Uterus (tissue), 4 donors: ENCODE measurements around the gene LPGAT1. TPM values are rescaled to one million over a fixed set of nuclear protein-coding genes. Genes with fewer than 3 reads are reported as not detected.

Experiments used
- DNase-seq, 2 donors: peaks; one replicate each; pipeline ENCODE4 v3.0.0-alpha.2; 2019 to 2020
- H3K27ac ChIP-seq, 2 donors: fragments of 200-600 bp; sonication (generic); 1 replicate in 1 of 2; 2 replicates in 1 of 2; pipeline ENCODE4 v1.5.1; 2016 to 2018
- H3K27me3 ChIP-seq, 2 donors: fragments of 200-600 bp; sonication (generic); one replicate each; pipeline ENCODE4 v1.5.1; 2018 to 2019; ENCODE audit warnings: control low read depth in 1 of 2
- H3K36me3 ChIP-seq, 2 donors: fragments of 200-600 bp; sonication (generic); one replicate each; pipeline ENCODE4 v1.5.1; 2019; ENCODE audit warnings: control low read depth in 1 of 2
- H3K4me1 ChIP-seq, 2 donors: fragments of 200-600 bp; sonication (generic); one replicate each; pipeline ENCODE4 v1.5.1; 2018 to 2019; ENCODE audit warnings: control low read depth in 1 of 2
- H3K4me3 ChIP-seq, 2 donors: fragments of 200-600 bp; sonication (generic); 1 replicate in 1 of 2; 2 replicates in 1 of 2; pipeline ENCODE4 v1.5.1; 2018 to 2019; ENCODE audit warnings: mild to moderate bottlenecking in 1 of 2
- H3K9me3 ChIP-seq, 2 donors: fragments of 200-600 bp; sonication (generic); one replicate each; pipeline ENCODE4 v1.5.1; 2019; ENCODE audit warnings: control low read depth in 1 of 2
- CTCF ChIP-seq, 4 experiments: fragments of 200-600 bp in 2 of 4; fragments of 450-650 bp in 2 of 4; sonication (generic) in 2 of 4; IDR thresholded peaks; one replicate each; pipeline ENCODE4 v1.5.1; 2016 to 2019; ENCODE audit warnings: antibody characterized with exemption in 4 of 4, mild to moderate bottlenecking in 2 of 4, moderate library complexity in 1 of 4
- POLR2A ChIP-seq, 2 donors: fragments of 450-650 bp; IDR thresholded peaks; one replicate each; pipeline ENCODE4 v1.6.1; 2016; ENCODE audit warnings: antibody characterized with exemption in 2 of 2, mild to moderate bottlenecking in 1 of 2, moderate library complexity in 1 of 2
- intact Hi-C: fragments of 100-400 bp; cut with DNase I; formaldehyde crosslinking; loops from one replicate; pipeline ENCODE4 v1.15.1; 2023; ENCODE audit warnings: low total_unique reads
- total RNA-seq, 4 donors: library from RNA; depleted of rRNA in 3 of 4; stranded (reverse); fragments of >200 nt in 3 of 4; gene quantifications; one replicate each; pipeline versions ENCODE4 v1.1.0 to v1.2.4, GENCODE V29; 2014 to 2023
- donor health status: DM: yes; HTN: yes; CAD: no.

The LPGAT1 gene
- total RNA-seq, 4 donors from 2014 or later, result 12.9 to 50.3 (median 36.6) TPM

GRCh38 chr1:211775170-211775569 is 55.4 kb downstream of the LPGAT1 start:
- no peak for DNase-seq
- Histone ChIP-seq H3K27ac (no peak overlapping the region), H3K36me3 (no peaks in the 10 kb centered on the region), H3K4me3 (no peak overlapping the region), H3K4me1 (no peaks in the 10 kb centered on the region), H3K27me3 (no peaks in the 10 kb centered on the region), H3K9me3 (no peaks in the 10 kb centered on the region)
- TF ChIP-seq POLR2A (IDR thresholded peaks at IDR 0.05), result no peak
- no peak for TF ChIP-seq CTCF (IDR thresholded peaks at IDR 0.05)
- intact Hi-C loops, result no loop called here

GRCh38 chr1:211764701-211765100 is 65.9 kb downstream of the LPGAT1 start:
- DNase-seq, result no peak
- no peak for TF ChIP-seq CTCF (IDR thresholded peaks at IDR 0.05)
- no peak for TF ChIP-seq POLR2A (IDR thresholded peaks at IDR 0.05)
- Histone ChIP-seq H3K27ac (no peak overlapping the region), H3K4me3 (no peak overlapping the region), H3K4me1 (no peaks in the 10 kb centered on the region), H3K27me3 (no peaks in the 10 kb centered on the region), H3K9me3 (no peaks in the 10 kb centered on the region), H3K36me3 (no peaks in the 10 kb centered on the region)
- intact Hi-C loops, result no loop called here

- no peaks in the 10 kb centered on the region for H3K9me3 ChIP-seq
These were observed 68.4 kb downstream of the LPGAT1 start for GRCh38 chr1:211762206-211762605.

GRCh38 chr1:211761400-211761799 is 69.2 kb downstream of the LPGAT1 start:
- no peaks in the 10 kb centered on the region for H3K4me1 ChIP-seq
- no peak for DNase-seq
- no peaks in the 10 kb centered on the region for H3K27me3 ChIP-seq
- H3K36me3 ChIP-seq, result no peaks in the 10 kb centered on the region
- TF ChIP-seq POLR2A (IDR thresholded peaks at IDR 0.05), result no peak
- no peak for TF ChIP-seq CTCF (IDR thresholded peaks at IDR 0.05)
- H3K27ac ChIP-seq, result no peak overlapping the region
- intact Hi-C loops, result no loop called here
- H3K4me3 ChIP-seq, result no peak overlapping the region
- no peaks in the 10 kb centered on the region for H3K9me3 ChIP-seq

More at GRCh38 chr1:211762206-211762605, 68.4 kb downstream of the LPGAT1 start:
- Histone ChIP-seq H3K27me3 (no peaks in the 10 kb centered on the region), H3K4me1 (no peaks in the 10 kb centered on the region), H3K36me3 (no peaks in the 10 kb centered on the region), H3K4me3 (no peak overlapping the region), H3K27ac (no peak overlapping the region)
- intact Hi-C loops, result no loop called here
- TF ChIP-seq CTCF (IDR thresholded peaks at IDR 0.05), result no peak
- no peak for TF ChIP-seq POLR2A (IDR thresholded peaks at IDR 0.05)
- DNase-seq, result no peak

GRCh38 chr1:211756471-211757020 is 74.0 kb downstream of the LPGAT1 start:
- Histone ChIP-seq H3K27me3 (no peaks in the 10 kb centered on the region), H3K27ac (no peak overlapping the region), H3K9me3 (no peaks in the 10 kb centered on the region), H3K36me3 (no peaks in the 10 kb centered on the region), H3K4me3 (no peak overlapping the region), H3K4me1 (no peaks in the 10 kb centered on the region)
- TF ChIP-seq POLR2A (IDR thresholded peaks at IDR 0.05), result no peak
- no peak for TF ChIP-seq CTCF (IDR thresholded peaks at IDR 0.05)
- intact Hi-C loops, result no loop called here
- no peak for DNase-seq
